MM.1S (cell line): Measurements from ENCODE around the gene EBF3.

ENCODE experiments used
- DNase-seq: peaks from one replicate; pipeline ENCODE4 v3.0.0-alpha.2; 2015
- H2AFZ ChIP-seq: fragments of 300-600 bp; sonication (generic); 2 replicates; pipeline ENCODE4 v1.6.0; 2016; ENCODE audit warnings: antibody characterized with exemption, low read length
- H3F3A ChIP-seq: fragments of 300-600 bp; sonication (generic); 2 replicates; pipeline ENCODE4 v1.6.1; 2016; ENCODE audit warnings: mild to moderate bottlenecking, antibody characterized with exemption, low read length, moderate library complexity, mixed read lengths; ENCODE audit not compliant: insufficient read depth
- H3K27ac ChIP-seq: fragments of 300-600 bp; sonication (generic); 2 replicates; pipeline ENCODE4 v1.5.1; 2016; ENCODE audit warnings: mild to moderate bottlenecking, low read length
- H3K27me3 ChIP-seq: fragments of 300-600 bp; sonication (generic); replicated peaks from 2 replicates; pipeline ENCODE4 v1.6.0; 2016; ENCODE audit warnings: low read length; ENCODE audit not compliant: insufficient read depth
- H3K36me3 ChIP-seq: fragments of 300-600 bp; sonication (generic); replicated peaks from 2 replicates; pipeline ENCODE4 v1.6.1; 2016; ENCODE audit warnings: mild to moderate bottlenecking, low read length, mixed read lengths; ENCODE audit not compliant: insufficient read depth
- H3K4me1 ChIP-seq: fragments of 300-600 bp; sonication (generic); 2 replicates; pipeline ENCODE4 v1.6.1; 2016; ENCODE audit warnings: low read length, mixed read lengths
- H3K4me2 ChIP-seq: fragments of 300-600 bp; sonication (generic); 2 replicates; pipeline ENCODE4 v1.6.0; 2016; ENCODE audit warnings: low read depth, low read length
- H3K4me3 ChIP-seq: fragments of 300-600 bp; sonication (generic); 2 replicates; pipeline ENCODE4 v1.5.1; 2016; ENCODE audit warnings: low read length, mixed read lengths
- H3K79me2 ChIP-seq: fragments of 300-600 bp; sonication (generic); 2 replicates; pipeline ENCODE4 v1.6.1; 2016; ENCODE audit warnings: mixed run types, low read length, mixed read lengths
- H3K9ac ChIP-seq: fragments of 300-600 bp; sonication (generic); 2 replicates; pipeline ENCODE4 v1.6.1; 2016; ENCODE audit warnings: low read length, mixed read lengths
- H3K9me2 ChIP-seq: fragments of 300-600 bp; sonication (generic); replicated peaks from 2 replicates; pipeline ENCODE4 v1.6.1; 2016; ENCODE audit warnings: mild to moderate bottlenecking, low read length, mixed read lengths; ENCODE audit not compliant: insufficient read depth
- H3K9me3 ChIP-seq: fragments of 300-600 bp; sonication (generic); replicated peaks from 2 replicates; pipeline ENCODE4 v1.6.1; 2016; ENCODE audit warnings: mild to moderate bottlenecking, low read length, mixed read lengths; ENCODE audit not compliant: insufficient read depth
- H4K20me1 ChIP-seq: fragments of 300-600 bp; sonication (generic); 2 replicates; pipeline ENCODE4 v1.6.1; 2016; ENCODE audit warnings: mild to moderate bottlenecking, low read length, moderate library complexity, mixed read lengths; ENCODE audit not compliant: insufficient read depth
- CTCF ChIP-seq: fragments of 300-600 bp; sonication (generic); IDR thresholded peaks from 2 replicates; pipeline ENCODE4 v1.5.1; 2016; ENCODE audit warnings: antibody characterized with exemption, low read length, mixed read lengths
- EZH2 ChIP-seq: fragments of 300-600 bp; sonication (generic); optimal IDR thresholded peaks from 2 replicates; pipeline ENCODE3; 2017; ENCODE audit warnings: low read depth, mild to moderate bottlenecking, antibody characterized with exemption, low read length, mixed read lengths
- EZH2phosphoT487 ChIP-seq: fragments of 300-600 bp; sonication (generic); IDR thresholded peaks from 2 replicates; pipeline ENCODE4 v1.6.1; 2018; ENCODE audit warnings: antibody characterized with exemption, low read length

The EBF3 gene

DNA sequence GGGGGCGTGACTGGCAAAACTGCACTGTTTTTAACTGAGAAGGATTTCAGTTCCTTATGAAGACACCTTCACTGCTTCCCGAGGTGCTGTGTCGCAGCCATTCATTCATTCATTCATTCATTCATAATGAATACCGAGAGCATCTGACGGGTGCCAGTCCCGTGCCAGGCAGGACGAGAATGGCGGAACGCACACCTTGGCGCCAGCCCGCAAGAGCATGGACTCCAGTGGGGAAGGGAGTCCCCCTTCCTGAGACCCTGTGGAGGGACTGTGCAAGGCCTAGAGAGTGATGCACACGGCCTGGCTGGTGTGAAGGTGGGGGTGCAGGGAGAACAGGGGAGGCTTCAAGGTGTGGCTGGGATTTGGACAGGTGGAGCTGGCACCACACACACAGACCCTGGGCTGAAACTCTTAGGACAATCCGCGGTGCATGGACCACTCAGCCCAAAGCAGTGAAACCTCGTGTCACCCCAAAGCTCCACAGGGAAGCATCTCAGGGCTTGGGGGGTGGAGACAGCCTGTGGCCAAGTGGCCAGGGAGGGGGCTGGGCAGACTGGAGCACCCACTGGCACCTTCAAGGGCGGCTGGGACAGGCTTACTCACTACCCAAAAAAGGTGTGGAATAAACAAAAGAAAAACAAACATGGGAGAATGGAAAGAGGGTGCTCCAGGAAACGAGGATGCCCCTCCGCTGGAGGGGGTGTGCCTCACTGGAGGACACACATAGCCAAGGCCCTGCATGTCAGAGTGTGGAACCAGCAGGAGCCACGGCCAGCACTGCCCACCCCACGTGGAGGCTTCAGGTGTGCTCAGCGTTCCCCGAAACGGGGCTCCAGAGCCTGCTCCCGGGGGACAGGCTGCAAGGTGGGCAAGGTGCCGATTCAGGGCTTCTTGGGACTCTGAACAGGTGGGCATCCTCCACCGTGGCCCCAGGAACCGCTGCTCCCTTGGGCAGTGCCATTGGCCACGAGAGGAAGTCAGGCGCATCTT is 37.7 kb downstream of the EBF3 start:
- H3K9me2 ChIP-seq = no peaks in the 10 kb centered on the region
- H3K36me3 ChIP-seq = no peaks in the 10 kb centered on the region
- no peak overlapping the region for H3K9ac ChIP-seq
- no peaks in the 10 kb centered on the region for H3K79me2 ChIP-seq
- H3F3A ChIP-seq = no peaks in the 10 kb centered on the region
- DNase-seq = no peak
- H3K27ac ChIP-seq = no peak overlapping the region
- no peaks in the 10 kb centered on the region for H3K9me3 ChIP-seq
- no peak overlapping the region for H3K4me3 ChIP-seq
- no peak overlapping the region for H2AFZ ChIP-seq
- H4K20me1 ChIP-seq = no peaks in the 10 kb centered on the region
- no peaks in the 10 kb centered on the region for H3K4me1 ChIP-seq
- H3K27me3 ChIP-seq = no peaks in the 10 kb centered on the region
- no peak overlapping the region for H3K4me2 ChIP-seq
- TF ChIP-seq CTCF (no peak), EZH2phosphoT487 (no peak), EZH2 (no peak)

DNA sequence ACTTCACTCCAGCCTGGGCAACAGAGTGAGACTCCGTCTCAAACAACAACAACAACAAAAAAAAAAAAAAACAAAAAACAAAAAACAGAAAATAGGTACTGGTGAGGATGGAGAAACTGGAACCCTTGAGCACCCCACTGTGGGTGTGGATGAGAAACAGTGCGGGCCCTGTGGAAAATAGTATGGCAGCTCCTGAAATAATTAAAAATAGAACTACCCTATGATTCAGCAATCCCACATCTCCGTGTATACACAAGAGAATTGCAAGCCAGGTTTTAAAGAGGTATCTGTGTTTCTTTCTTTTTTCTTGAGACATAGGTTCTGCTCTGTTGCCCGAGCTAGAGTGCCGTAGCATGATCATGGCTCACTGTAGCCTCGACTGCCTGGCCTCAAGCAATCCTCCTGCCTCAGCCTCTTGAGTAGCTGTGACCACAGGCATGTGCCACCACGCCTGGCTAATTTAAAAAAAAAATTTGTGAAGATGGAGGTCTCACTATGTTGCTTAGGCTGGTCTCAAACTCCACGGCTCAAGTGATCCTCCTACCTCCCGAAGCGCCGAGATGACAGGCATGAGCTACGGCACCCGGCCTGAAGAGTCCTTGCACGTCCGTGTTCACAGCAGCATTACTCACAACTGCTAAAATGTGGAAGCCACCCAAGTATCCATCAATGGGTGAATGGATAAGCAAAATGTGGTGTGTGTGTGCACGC is 39.5 kb downstream of the EBF3 start:
- no peak overlapping the region for H3K27ac ChIP-seq
- no peak for DNase-seq
- TF ChIP-seq CTCF = no peak
- TF ChIP-seq EZH2phosphoT487 = no peak
- TF ChIP-seq EZH2 = no peak
- no peaks in the 10 kb centered on the region for H4K20me1 ChIP-seq
- H3K4me2 ChIP-seq = no peak overlapping the region
- H3K36me3 ChIP-seq = no peaks in the 10 kb centered on the region
- no peaks in the 10 kb centered on the region for H3K27me3 ChIP-seq
- H3K9me2 ChIP-seq = no peaks in the 10 kb centered on the region
- H3K9me3 ChIP-seq = no peaks in the 10 kb centered on the region
- no peak overlapping the region for H2AFZ ChIP-seq
- H3F3A ChIP-seq = no peaks in the 10 kb centered on the region
- no peak overlapping the region for H3K9ac ChIP-seq
- no peak overlapping the region for H3K4me3 ChIP-seq
- no peaks in the 10 kb centered on the region for H3K4me1 ChIP-seq
- no peaks in the 10 kb centered on the region for H3K79me2 ChIP-seq

DNA sequence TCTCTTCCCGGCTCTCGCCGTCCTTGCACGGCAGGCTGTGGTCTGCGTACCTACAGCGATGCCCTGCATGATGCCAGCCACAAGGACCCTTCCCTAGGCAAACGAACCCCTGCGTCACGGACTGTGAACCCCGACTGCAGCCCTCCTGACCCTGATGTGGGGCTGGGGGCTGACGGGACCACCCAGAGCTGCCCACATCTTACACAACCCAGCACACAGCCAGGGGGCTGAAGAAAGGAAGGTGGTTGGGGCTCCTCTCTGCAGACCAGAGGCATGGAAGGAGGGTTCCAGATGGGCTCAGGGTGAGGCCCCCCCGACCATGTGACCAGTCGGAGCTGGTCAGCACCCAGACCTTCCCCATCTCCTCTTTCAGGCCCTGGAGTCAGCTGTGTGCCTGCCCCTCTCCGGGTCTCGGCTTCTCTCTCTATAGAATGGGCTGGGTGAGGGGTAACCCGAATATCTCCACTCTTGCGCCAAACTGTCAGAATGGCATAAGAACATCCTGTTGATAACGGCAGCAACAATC is 41.4 kb downstream of the EBF3 start:
- H3K9me2 ChIP-seq = no peaks in the 10 kb centered on the region
- no peak for DNase-seq
- H2AFZ ChIP-seq = no peak overlapping the region
- H3K4me2 ChIP-seq = no peak overlapping the region
- no peaks in the 10 kb centered on the region for H4K20me1 ChIP-seq
- TF ChIP-seq EZH2phosphoT487 (no peak), CTCF (no peak), EZH2 (no peak)
- no peaks in the 10 kb centered on the region for H3K36me3 ChIP-seq
- no peaks in the 10 kb centered on the region for H3K4me1 ChIP-seq
- no peak overlapping the region for H3K9ac ChIP-seq
- no peak overlapping the region for H3K4me3 ChIP-seq
- H3F3A ChIP-seq = no peaks in the 10 kb centered on the region
- H3K27ac ChIP-seq = no peak overlapping the region
- H3K9me3 ChIP-seq = no peaks in the 10 kb centered on the region
- H3K27me3 ChIP-seq = no peaks in the 10 kb centered on the region
- no peaks in the 10 kb centered on the region for H3K79me2 ChIP-seq
